HG03575 (cell line): ENCODE measurements around the gene LRCH4.
"Not testable (repeated sequence)": the region's sequence is repeated elsewhere in the genome, so short reads cannot be mapped to it uniquely, and the experiment has no call there.

Experiments used
- ATAC-seq: cut with Tn5 transposase; IDR thresholded peaks from one replicate; pipeline ENCODE4 v1.9.1; 2021; ENCODE audit not compliant: unreplicated experiment, insufficient number of reproducible peaks, low FRiP score; ENCODE audit errors: extremely low read depth

The LRCH4 gene

GRCh38 chr7:100528108-100528866 lies 57.6 kb downstream of the LRCH4 start:
- ATAC-seq, result not testable (repeated sequence)
